HCT116 (cell line): Measurements from ENCODE around the gene NMNAT3. TPM values are rescaled to one million over a fixed set of nuclear protein-coding genes. Genes with fewer than 3 reads are reported as not detected.

Experiments used
- ATAC-seq: fragments of 200-7000 bp; cut with Tn5 transposase; 2 replicates; pipeline ENCODE4 v1.9.1; 2020; ENCODE audit warnings: mild to moderate bottlenecking, moderate library complexity
- BruUV-seq: library from RNA; stranded (reverse); fragments of 400-500 nt; replicated peaks from 2 replicates; lab custom pipeline; 2021; lab: Mats Ljungman, UMichigan
- CTCF ChIA-PET: fragments of 300-600 bp; sonication (Branson Sonifier 250); formaldehyde crosslinking; loops from one replicate; lab custom pipeline; 2021; ENCODE audit warnings: antibody characterized with exemption; lab: Charles Lee
- POLR2A ChIA-PET: fragments of 300-600, 350-600 bp; sonication (Branson Sonifier 250); formaldehyde crosslinking; loops from one replicate; lab custom pipeline; 2021; ENCODE audit warnings: antibody characterized with exemption; lab: Charles Lee
- RAD21 ChIA-PET, 2 experiments: fragments of 300-600 bp; sonication (Branson Sonifier 250); formaldehyde crosslinking; loops; one replicate each; lab custom pipeline; 2023; ENCODE audit warnings: low total read pairs in 2 of 2; ENCODE audit not compliant: uncharacterized antibody in 2 of 2, unreplicated experiment in 2 of 2, low non-redundant PET in 1 of 2; lab: Charles Lee
- DNase-seq: peaks from one replicate; pipeline ENCODE4 v3.0.0-alpha.2; 2010; ENCODE audit warnings: low read depth, low spot score
- H2AFZ ChIP-seq: fragments of 200-600 bp; shearing (Covaris generic), sonication (generic); 2 replicates; pipeline ENCODE4 v1.6.1; 2017; ENCODE audit warnings: low read depth, mixed run types, mixed read lengths, antibody characterized with exemption, low read length; ENCODE audit not compliant: poor library complexity, severe bottlenecking
- H3K27ac ChIP-seq: 2 replicates; pipeline ENCODE4 v1.5.1; 2012; ENCODE audit warnings: low read depth, low read length
- H3K27me3 ChIP-seq: fragments of 200-600 bp; sonication (generic); 2 replicates; pipeline ENCODE4 v1.6.1; 2016; ENCODE audit warnings: mixed run types, low read length, mixed read lengths; ENCODE audit not compliant: insufficient read depth
- H3K36me3 ChIP-seq, 2 experiments: fragments of 200-500 bp in 1 of 2; fragments of 200-600 bp in 1 of 2; sonication (Bioruptor generic) in 1 of 2; sonication (generic) in 1 of 2; 2 replicates each; pipeline versions ENCODE4 v1.5.1 to v1.6.1; 2014 to 2016; ENCODE audit warnings: low read length in 2 of 2, inconsistent platforms in 1 of 2, mixed read lengths in 1 of 2, mixed run types in 1 of 2; ENCODE audit not compliant: insufficient read depth in 2 of 2, control insufficient read depth in 1 of 2
- H3K4me1 ChIP-seq, 2 experiments: fragments of 200-600 bp in 1 of 2; sonication (generic) in 1 of 2; 2 replicates each; pipeline versions ENCODE4 v1.5.1 to v1.6.1; 2012 to 2017; ENCODE audit warnings: low read length in 2 of 2, inconsistent platforms in 1 of 2, mild to moderate bottlenecking in 1 of 2, mixed read lengths in 1 of 2, mixed run types in 1 of 2, moderate library complexity in 1 of 2; ENCODE audit not compliant: insufficient read depth in 2 of 2, control insufficient read depth in 1 of 2
- H3K4me2 ChIP-seq: fragments of 200-600 bp; sonication (generic); 2 replicates; pipeline ENCODE4 v1.6.1; 2017; ENCODE audit warnings: mixed run types, low read length, mixed read lengths
- H3K4me3 ChIP-seq, 2 experiments: fragments of 200-600 bp in 1 of 2; sonication (generic) in 1 of 2; replicated peaks in 1 of 2; 2 replicates each; pipeline ENCODE4 v1.5.1; 2011 to 2016; ENCODE audit warnings: low read length in 2 of 2, control low read depth in 1 of 2, low read depth in 1 of 2, mild to moderate bottlenecking in 1 of 2, mixed read lengths in 1 of 2, mixed run types in 1 of 2
- H3K79me2 ChIP-seq: fragments of 200-600 bp; sonication (generic); 2 replicates; pipeline ENCODE4 v1.6.1; 2017; ENCODE audit warnings: mild to moderate bottlenecking, mixed run types, low read length, moderate library complexity, mixed read lengths; ENCODE audit not compliant: insufficient read depth
- H3K9ac ChIP-seq: fragments of 200-600 bp; sonication (generic); 2 replicates; pipeline ENCODE4 v1.6.1; 2016; ENCODE audit warnings: low read length, mixed read lengths
- H3K9me2 ChIP-seq: fragments of 200-600 bp; sonication (generic), shearing (Covaris generic); 2 replicates; pipeline ENCODE4 v1.6.1; 2017; ENCODE audit warnings: mixed run types, mild to moderate bottlenecking, moderate library complexity; ENCODE audit not compliant: insufficient read depth
- H3K9me3 ChIP-seq, 2 experiments: fragments of 200-500 bp in 1 of 2; fragments of 200-600 bp in 1 of 2; sonication (Bioruptor generic) in 1 of 2; sonication (generic) in 1 of 2; 2 replicates each; pipeline ENCODE4 v1.6.1; 2014 to 2017; ENCODE audit warnings: low read length in 2 of 2, mixed read lengths in 2 of 2, inconsistent platforms in 1 of 2, low read depth in 1 of 2, mild to moderate bottlenecking in 1 of 2, mixed run types in 1 of 2, moderate library complexity in 1 of 2; ENCODE audit not compliant: control insufficient read depth in 1 of 2, insufficient read depth in 1 of 2
- H4K20me1 ChIP-seq: fragments of 200-600 bp; sonication (generic), shearing (Covaris generic); 2 replicates; pipeline ENCODE4 v1.6.1; 2017; ENCODE audit warnings: mixed run types, mild to moderate bottlenecking, moderate library complexity; ENCODE audit not compliant: insufficient read depth
- CEBPB ChIP-seq: IDR thresholded peaks from 2 replicates; pipeline ENCODE4 v1.6.1; 2012; ENCODE audit warnings: low read depth
- CTCF ChIP-seq, 3 experiments: fragments of 200-600 bp in 1 of 3; sonication (generic) in 1 of 3; IDR thresholded peaks in 2 of 3; conservative IDR thresholded peaks in 1 of 3; 2 replicates each; pipeline ENCODE4 v1.5.1; 2012 to 2017; ENCODE audit warnings: low read depth in 2 of 3, low read length in 2 of 3, antibody characterized with exemption in 1 of 3, borderline replicate concordance in 1 of 3, control low read depth in 1 of 3, mild to moderate bottlenecking in 1 of 3, mixed read lengths in 1 of 3, mixed run types in 1 of 3, moderate library complexity in 1 of 3; ENCODE audit not compliant: insufficient read depth in 1 of 3
- EZH2 ChIP-seq: fragments of 200-600 bp; sonication (generic); IDR thresholded peaks from 2 replicates; pipeline ENCODE4 v1.6.1; 2017; ENCODE audit warnings: antibody characterized with exemption, mixed run types
- POLR2AphosphoS5 ChIP-seq: IDR thresholded peaks from 2 replicates; pipeline ENCODE4 v1.6.1; 2011; ENCODE audit warnings: mild to moderate bottlenecking, low read depth, low read length, moderate library complexity
- REST ChIP-seq: IDR thresholded peaks from 2 replicates; pipeline ENCODE4 v1.6.1; 2012; ENCODE audit warnings: low read depth
- SRF ChIP-seq: IDR thresholded peaks from 2 replicates; pipeline ENCODE4 v1.6.1; 2012; ENCODE audit warnings: low read depth
- ZNF274 ChIP-seq: fragments of 200-500 bp; sonication (Bioruptor generic); IDR thresholded peaks from 2 replicates; pipeline ENCODE4 v1.6.1; 2014; ENCODE audit warnings: mild to moderate bottlenecking, low read depth, low read length, inconsistent platforms
- intact Hi-C: fragments of 100-400 bp; cut with micrococcal nuclease; formaldehyde crosslinking; loops from 2 replicates; pipeline ENCODE4 v1.10.0; 2022
- total RNA-seq: library from RNA; stranded (reverse); gene quantifications from one replicate; pipeline ENCODE4 v1.2.1, GENCODE V29; 2021; ENCODE audit not compliant: unreplicated experiment

Gene NMNAT3
- total RNA-seq, 1 experiment from 2014 or later, result 5.7 TPM

- ChIA-PET CTCF (no interaction called here), RAD21 (no interaction called here), POLR2A (no interaction called here)
- Histone ChIP-seq H3K79me2 (no peaks in the 10 kb centered on the region), H2AFZ (no peak overlapping the region), H3K4me1 (no peaks in the 10 kb centered on the region), H3K4me2 (no peak overlapping the region), H3K4me3 (no peak overlapping the region), H3K27ac (no peak overlapping the region), H3K9ac (no peak overlapping the region), H3K9me2 (no peaks in the 10 kb centered on the region), H3K27me3 (no peaks in the 10 kb centered on the region), H3K36me3 (no peaks in the 10 kb centered on the region), H3K9me3 (no peaks in the 10 kb centered on the region), H4K20me1 (no peaks in the 10 kb centered on the region)
- TF ChIP-seq ZNF274 (no peak), CEBPB (no peak)
- intact Hi-C loops, result no loop called here
- ATAC-seq (no peak), DNase-seq (no peak)
- no TSS peak for BruUV-seq
These were observed 43.6 kb downstream of the NMNAT3 start for GRCh38 chr3:139634111-139634635.

- Histone ChIP-seq H3K27me3 (no peaks in the 10 kb centered on the region), H3K79me2 (no peaks in the 10 kb centered on the region), H3K4me3 (no peak overlapping the region), H2AFZ (no peak overlapping the region), H3K9me2 (no peaks in the 10 kb centered on the region), H3K9ac (no peak overlapping the region), H3K9me3 (no peaks in the 10 kb centered on the region), H3K36me3 (no peaks in the 10 kb centered on the region), H3K27ac (no peak overlapping the region), H3K4me1 (peaks cover 0 to 3% of the 10 kb centered on the region in 2 experiments; a peak in 1 of 4 replicates), H3K4me2 (no peak overlapping the region), H4K20me1 (no peaks in the 10 kb centered on the region)
- ChIA-PET CTCF (no interaction called here), POLR2A (no interaction called here), RAD21 (no interaction called here)
- TF ChIP-seq CTCF (IDR thresholded peaks at IDR 0.05 in 2 of 3, conservative IDR thresholded peaks at IDR 0.05 in 1 of 3; ENCODE audit: borderline replicate concordance in 1 of 3, insufficient read depth in 1 of 3, low read depth in 2 of 3, low read length in 2 of 3) (no peak), EZH2 (no peak), POLR2AphosphoS5 (no peak), REST (no peak), SRF (no peak)
- ATAC-seq (no peak), DNase-seq (no peak)
- BruUV-seq, result no TSS peak
- intact Hi-C loops, result no loop called here
These were observed 44.3 kb downstream of the NMNAT3 start for GRCh38 chr3:139633511-139633910.
